Astrocyte of the cerebellum (primary cell): ENCODE results near the gene RACK1.

ENCODE experiments used
- DNase-seq: peaks from one replicate; pipeline ENCODE4 v3.0.0-alpha.2; 2011; ENCODE audit warnings: low read depth
- H3K4me3 ChIP-seq: 2 replicates; pipeline ENCODE4 v1.5.1; 2011; ENCODE audit warnings: mild to moderate bottlenecking, low read depth, low read length, moderate library complexity
- CTCF ChIP-seq: IDR thresholded peaks from 2 replicates; pipeline ENCODE4 v1.5.1; 2012; ENCODE audit warnings: low read length, low read depth, moderate library complexity, mild to moderate bottlenecking; ENCODE audit errors: missing control alignments
- in situ Hi-C: cut with HindIII; loops from 2 replicates; pipeline ENCODE4 v1.10.0; 2017; ENCODE audit warnings: low sequenced_read_pairs

The RACK1 gene

GRCh38 chr5:181207960-181208253, 35.8 kb downstream of the RACK1 start:
- in situ Hi-C loops, result no loop called here
- no peak for TF ChIP-seq CTCF
- peak overlapping the region; percentile 54 for H3K4me3 ChIP-seq
- no peak for DNase-seq

- in situ Hi-C loops, result no loop called here
- TF ChIP-seq CTCF, result no peak
- DNase-seq, result peak; percentile 76
- peak overlapping the region; percentile 54 for H3K4me3 ChIP-seq
Measured at GRCh38 chr5:181207214-181207959, 36.3 kb downstream of the RACK1 start.

GRCh38 chr5:181205761-181206649, 37.7 kb downstream of the RACK1 start:
- no peak for DNase-seq
- in situ Hi-C loops, result no loop called here
- H3K4me3 ChIP-seq, result peak overlapping the region; percentile 54
- no peak for TF ChIP-seq CTCF

GRCh38 chr5:181204826-181205760, 38.6 kb downstream of the RACK1 start, which contains the start of gene TRIM7:
Gene TRIM7, minus strand, starts transcription at chr5:181205196. Its CDS starts 86 bp downstream, at chr5:181205110.
- H3K4me3 ChIP-seq, result peak within 1 kb of the TSS; percentile 54
- no peak for DNase-seq
- TF ChIP-seq CTCF, result no peak
- in situ Hi-C loops, result no loop called here

GRCh38 chr5:181204113-181204825, 39.4 kb downstream of the RACK1 start:
- in situ Hi-C loops, result no loop called here
- no peak for DNase-seq
- peak overlapping the region; percentile 54 for H3K4me3 ChIP-seq
- TF ChIP-seq CTCF, result no peak

GRCh38 chr5:181203777-181204112, 40.0 kb downstream of the RACK1 start:
- no peak for DNase-seq
- no peak for TF ChIP-seq CTCF
- in situ Hi-C loops, result no loop called here
- H3K4me3 ChIP-seq, result peak overlapping the region; percentile 54
